Ramos (cell line): ENCODE results near the gene SOD3.

Experiments used
- in situ Hi-C: fragments of 300-500 bp; cut with MboI; formaldehyde crosslinking; loops from one replicate; pipeline ENCODE4 v1.14.3; 2022; ENCODE audit warnings: low sequenced_read_pairs; ENCODE audit not compliant: unreplicated experiment

Gene SOD3

DNA sequence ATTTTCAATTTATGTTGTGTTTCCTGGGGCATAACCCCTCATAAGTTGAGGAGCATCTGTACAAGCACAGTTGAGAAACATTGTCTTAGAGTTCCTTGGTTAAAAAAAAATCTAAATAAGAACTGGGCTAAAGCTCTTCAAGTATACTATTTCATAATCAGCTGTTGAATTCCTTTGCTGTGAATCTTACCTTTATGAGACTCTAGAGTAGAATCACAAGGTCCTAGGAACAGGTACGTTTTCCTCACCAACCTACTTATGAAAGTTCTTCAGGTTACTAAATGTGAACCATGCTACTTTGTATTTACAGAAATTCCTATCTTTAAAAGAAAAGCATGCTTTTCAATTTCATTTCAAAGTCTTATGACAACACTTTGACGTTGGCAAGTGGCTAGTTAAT is 20.9 kb upstream of the SOD3 start:
- in situ Hi-C loops, result no loop called here

DNA sequence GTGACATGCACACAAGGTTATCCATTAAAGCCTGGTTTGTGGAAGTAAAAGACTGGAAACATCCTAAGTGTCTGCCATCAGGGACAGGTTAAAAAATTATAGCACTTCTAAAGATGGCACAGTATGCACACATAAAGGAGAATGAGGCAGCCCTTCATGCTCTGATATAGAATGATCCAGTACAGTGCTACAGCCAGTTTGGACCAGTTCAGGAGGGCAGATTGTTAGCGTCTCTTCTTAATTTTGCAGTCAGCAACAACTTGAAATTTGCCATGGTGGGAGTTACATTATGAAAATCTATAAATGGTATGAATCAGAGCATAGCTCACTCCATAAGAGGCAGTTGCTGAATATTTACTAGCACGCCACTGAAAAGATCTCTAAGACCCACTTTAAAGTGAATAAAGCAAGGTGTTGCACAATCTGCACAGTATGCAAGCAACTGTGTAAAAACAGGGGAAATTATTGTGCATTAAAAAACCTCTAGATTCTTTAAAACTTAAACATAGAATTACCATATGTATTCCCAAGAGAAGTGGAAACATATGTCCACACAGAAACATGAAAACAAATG is 20.3 kb upstream of the SOD3 start:
- in situ Hi-C loops, result no loop called here

DNA sequence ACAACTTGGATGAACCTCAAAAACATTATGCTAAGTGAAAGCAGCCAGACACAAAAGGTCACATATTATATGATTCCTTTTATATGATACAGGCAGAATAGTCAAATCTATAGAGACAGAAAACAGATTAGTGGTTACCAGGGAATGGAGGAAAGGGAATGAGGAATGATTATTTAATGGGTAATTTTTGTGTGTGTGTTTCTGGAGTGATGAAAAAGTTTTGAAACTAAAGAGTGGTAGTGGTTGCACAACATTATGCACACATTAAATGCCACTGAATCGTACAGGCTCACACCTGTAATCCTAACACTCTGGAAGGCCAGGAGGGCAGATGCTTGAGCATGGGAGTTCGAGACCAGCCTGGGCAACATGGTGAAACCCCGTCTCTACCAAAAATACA is 19.6 kb upstream of the SOD3 start:
- in situ Hi-C loops, result no loop called here

DNA sequence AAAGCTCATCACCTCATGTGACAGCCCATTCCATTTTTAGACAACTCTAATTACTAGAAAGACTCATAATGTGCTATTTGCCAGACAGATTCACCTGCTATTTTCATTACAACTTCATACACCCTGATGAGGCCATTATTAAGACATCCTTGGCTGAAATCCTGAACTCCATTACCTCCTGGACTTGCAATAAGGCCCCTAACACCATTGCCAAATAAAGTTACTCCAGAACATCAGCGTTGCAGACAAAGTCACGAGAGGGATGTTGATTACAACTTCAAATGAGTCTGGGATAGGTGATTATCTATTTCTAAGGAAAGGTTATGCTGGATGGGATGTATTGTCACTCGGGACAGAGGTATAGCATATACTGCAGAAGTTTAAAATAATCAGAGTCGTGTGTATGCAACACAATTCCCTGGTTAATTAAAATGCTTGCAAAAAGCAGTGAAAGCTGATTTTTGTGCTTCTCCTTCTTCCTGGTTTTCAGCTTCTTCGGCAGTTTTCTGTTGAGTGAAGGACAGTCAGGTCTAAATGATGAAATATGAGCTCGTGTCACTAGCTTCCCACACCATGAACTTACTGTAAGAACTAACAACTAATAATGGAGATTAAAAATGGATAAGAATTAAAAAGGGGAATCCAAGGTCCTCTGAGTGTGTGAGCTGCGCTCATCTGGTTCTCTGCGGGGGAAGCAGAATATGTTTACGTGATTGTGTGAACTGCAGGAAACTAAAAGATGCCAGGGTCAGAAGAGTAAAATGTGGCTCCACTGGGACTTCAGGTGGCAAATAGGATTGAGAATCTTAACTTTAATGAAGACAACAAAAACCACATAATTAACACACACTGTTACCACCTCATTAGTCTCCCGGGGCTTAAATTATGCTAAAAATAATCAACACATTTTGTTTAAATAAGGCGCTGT is 17.6 kb upstream of the SOD3 start:
- in situ Hi-C loops, result no loop called here

DNA sequence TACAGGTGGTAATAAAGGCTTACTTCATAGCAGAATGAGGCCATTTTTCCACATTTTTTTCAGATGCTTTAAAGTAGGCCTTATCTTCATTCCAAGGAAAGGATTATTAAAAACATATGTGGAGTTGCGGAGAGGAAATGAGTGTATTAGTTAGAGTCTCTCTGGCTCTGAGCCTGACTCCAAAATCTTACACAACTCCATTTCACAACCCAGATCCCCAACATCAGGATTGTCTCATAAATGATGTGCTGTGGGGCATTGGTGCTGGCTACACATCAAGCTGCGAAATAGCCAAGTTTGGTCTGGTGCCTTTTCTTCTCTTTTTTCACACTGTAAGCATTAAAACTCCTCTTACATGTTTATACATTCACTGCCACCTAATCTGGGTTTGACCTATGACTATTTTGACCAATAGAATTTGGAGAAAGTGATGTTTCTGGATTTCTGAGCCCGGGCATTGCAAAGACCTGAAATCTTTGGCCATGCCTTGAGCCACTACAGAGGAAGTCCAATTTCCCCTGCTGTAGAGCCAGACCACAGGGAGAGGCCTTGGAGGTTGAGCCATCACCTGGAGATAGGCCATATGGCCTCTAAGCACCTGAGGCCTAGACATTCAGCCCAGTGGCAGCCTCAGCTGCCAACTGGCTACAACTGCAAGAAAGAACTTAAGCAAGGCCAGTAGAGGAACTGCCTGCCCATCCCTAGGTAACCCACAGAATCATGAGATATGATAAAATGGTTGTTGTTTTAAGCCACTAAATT is 16.7 kb upstream of the SOD3 start:
- in situ Hi-C loops, result no loop called here

- in situ Hi-C loops, result no loop called here
These were observed 14.4 kb upstream of the SOD3 start for GRCh38 chr4:24780936-24781495.

- in situ Hi-C loops, result no loop called here
These were observed 13.2 kb upstream of the SOD3 start for GRCh38 chr4:24781999-24782745.

DNA sequence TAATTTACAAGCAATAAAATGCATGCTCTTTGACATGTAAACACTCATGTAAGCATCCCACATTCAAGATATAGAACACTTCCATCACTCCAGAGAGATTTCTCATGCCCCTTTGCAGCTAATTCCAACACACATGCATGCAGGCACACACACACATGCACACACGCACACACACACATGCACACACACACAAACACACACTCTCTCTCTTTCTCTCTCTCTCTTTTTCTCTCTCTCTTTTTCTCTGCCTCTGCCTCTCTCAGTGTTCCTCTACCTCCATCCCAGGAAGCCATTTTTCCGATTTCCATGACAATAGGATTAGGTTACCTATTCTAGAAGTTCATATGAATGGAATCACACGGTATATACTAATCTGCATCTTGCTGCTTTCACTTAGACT is 11.9 kb upstream of the SOD3 start:
- in situ Hi-C loops, result no loop called here

DNA sequence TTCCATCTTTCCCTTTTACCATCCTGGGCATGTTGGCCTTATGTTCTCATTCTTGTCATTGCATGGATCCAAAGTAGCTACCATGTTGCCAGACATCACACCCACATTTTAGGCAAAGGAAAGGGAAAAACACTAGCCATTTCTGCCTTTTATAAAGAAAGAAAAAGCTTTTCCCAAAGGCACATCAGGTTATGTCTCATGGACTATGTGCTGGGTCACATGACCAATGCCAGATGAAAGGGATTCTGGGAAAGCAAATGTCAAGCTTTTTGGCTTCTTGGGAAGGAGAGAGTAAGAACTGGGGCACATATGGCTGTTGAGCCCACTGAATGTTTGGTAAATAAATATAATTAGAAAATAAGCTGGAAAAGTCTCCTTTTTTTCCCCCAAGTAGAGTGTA is 4.3 kb upstream of the SOD3 start:
- in situ Hi-C loops, result no loop called here

- in situ Hi-C loops, result no loop called here
These were observed 2.8 kb upstream of the SOD3 start for GRCh38 chr4:24792552-24792951.

- in situ Hi-C loops, result no loop called here
These were observed 2.0 kb upstream of the SOD3 start for GRCh38 chr4:24793219-24794005.

DNA sequence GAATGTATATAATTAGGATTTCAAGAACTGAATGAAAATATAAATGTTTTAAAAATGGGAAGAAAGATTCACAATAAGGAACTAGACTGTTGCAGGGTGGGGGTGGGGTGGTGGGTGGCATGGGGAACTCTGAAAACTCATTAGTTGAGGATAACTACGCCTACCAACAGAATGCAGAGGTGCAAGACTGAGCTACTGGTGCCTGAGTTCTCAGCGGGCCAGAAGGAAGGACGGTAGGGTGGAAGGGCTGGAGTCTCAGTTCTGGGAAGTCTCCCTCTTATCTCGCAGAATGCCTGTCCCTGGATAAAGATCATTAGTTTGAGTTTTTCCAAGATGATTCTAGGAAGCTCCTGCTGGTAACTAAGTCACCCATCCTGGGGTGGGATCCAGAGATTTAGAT is 1.3 kb upstream of the SOD3 start:
- in situ Hi-C loops, result no loop called here

GRCh38 chr4:24794480-24794879 is 893 bp upstream of the SOD3 start:
- in situ Hi-C loops, result no loop called here

DNA sequence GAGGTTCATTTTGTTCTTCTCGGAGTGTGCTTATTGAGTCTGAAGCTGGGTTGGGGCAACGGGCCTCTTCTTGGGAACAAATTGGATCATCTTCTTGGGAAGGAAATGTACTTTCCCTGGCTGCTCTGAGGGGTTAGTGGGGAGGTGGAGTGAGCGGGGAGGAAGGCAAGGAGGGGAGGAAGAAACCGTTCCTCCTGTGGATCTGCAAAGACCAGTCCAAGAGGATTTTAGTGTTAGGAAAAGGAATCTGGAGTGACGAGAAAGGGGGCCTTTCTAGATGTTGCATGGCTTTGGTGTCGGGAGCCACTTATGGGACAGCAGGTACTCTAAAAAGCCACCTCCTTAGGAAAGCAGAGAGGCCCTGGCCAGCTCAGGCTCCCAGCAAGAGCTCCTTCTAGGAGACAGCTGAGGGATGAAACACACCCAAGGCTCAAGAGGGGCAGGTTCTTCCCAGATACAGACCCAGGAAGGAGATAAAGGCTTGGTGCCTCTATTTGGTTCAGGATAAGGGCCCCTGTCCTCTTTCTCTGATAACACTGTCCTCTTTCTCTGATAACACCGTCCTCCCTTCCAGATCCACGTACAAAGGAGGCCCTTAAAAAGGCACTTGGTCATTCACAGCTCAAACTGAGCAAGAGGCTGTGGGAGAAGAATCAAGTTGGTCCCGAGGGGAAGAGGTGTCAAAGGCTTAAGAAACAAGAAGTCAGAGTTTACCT is 451 bp downstream of the SOD3 start:
- in situ Hi-C loops, result no loop called here

- in situ Hi-C loops, result no loop called here
These were observed 1.2 kb downstream of the SOD3 start for GRCh38 chr4:24796620-24797019.

DNA sequence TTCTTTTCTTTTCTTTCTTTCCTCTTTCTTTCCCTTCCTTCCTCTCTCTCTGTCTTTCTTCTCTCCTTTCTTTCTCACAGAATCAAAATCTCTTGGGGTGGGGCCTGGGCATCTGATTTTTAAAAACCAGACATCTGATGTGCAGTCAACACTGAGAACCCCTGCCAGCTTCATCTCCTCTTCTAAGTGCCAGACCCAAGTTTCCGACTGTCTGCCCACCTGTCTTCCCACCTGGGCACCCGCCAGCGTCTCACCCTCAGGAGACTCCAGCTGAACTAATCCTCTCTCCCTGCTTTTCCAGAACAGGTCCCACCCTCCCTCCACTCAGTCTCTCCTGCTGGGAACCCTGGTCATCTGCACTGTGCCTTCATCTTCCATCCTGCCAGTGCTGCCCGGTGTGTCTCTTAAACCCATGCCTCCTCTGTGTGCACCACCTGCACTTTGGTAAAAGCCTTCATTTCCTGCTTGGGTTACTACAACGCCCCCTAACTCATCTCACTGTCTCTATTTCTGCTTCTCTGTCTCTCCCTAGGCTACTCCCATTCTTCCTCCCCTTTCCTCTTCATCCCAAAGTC is 2.8 kb downstream of the SOD3 start:
- in situ Hi-C loops, result no loop called here

- in situ Hi-C loops, result no loop called here
These were observed 3.8 kb downstream of the SOD3 start for GRCh38 chr4:24799196-24799543.

DNA sequence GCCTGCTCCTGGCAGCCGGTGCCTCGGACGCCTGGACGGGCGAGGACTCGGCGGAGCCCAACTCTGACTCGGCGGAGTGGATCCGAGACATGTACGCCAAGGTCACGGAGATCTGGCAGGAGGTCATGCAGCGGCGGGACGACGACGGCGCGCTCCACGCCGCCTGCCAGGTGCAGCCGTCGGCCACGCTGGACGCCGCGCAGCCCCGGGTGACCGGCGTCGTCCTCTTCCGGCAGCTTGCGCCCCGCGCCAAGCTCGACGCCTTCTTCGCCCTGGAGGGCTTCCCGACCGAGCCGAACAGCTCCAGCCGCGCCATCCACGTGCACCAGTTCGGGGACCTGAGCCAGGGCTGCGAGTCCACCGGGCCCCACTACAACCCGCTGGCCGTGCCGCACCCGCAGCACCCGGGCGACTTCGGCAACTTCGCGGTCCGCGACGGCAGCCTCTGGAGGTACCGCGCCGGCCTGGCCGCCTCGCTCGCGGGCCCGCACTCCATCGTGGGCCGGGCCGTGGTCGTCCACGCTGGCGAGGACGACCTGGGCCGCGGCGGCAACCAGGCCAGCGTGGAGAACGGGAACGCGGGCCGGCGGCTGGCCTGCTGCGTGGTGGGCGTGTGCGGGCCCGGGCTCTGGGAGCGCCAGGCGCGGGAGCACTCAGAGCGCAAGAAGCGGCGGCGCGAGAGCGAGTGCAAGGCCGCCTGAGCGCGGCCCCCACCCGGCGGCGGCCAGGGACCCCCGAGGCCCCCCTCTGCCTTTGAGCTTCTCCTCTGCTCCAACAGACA is 4.4 kb downstream of the SOD3 start:
- in situ Hi-C loops, result no loop called here
